GM18502 (cell line): ENCODE measurements around the gene CYSRT1.

Experiments
- ATAC-seq: cut with Tn5 transposase; IDR thresholded peaks from one replicate; pipeline ENCODE4 v1.9.1; 2021; ENCODE audit warnings: mild to moderate bottlenecking; ENCODE audit not compliant: unreplicated experiment, poor library complexity

Gene CYSRT1

GRCh38 chr9:137189297-137190295 is 35.4 kb upstream of the CYSRT1 start:
- ATAC-seq = no peak

- no peak for ATAC-seq
Measured at GRCh38 chr9:137190315-137190856, 34.6 kb upstream of the CYSRT1 start.

- ATAC-seq = no peak
Measured at GRCh38 chr9:137191245-137191644, 33.7 kb upstream of the CYSRT1 start.

GRCh38 chr9:137191691-137192447 is 33.1 kb upstream of the CYSRT1 start:
- ATAC-seq = no peak

- ATAC-seq = no peak
Measured at GRCh38 chr9:137192448-137192780, 32.6 kb upstream of the CYSRT1 start.

GRCh38 chr9:137192859-137193258 is 32.1 kb upstream of the CYSRT1 start:
- no peak for ATAC-seq

- no peak for ATAC-seq
Measured at GRCh38 chr9:137193771-137194170, 31.2 kb upstream of the CYSRT1 start.

- no peak for ATAC-seq
Measured at GRCh38 chr9:137194388-137194787, 30.6 kb upstream of the CYSRT1 start.

GRCh38 chr9:137194909-137195308 is 30.1 kb upstream of the CYSRT1 start:
- no peak for ATAC-seq

GRCh38 chr9:137195525-137196220 is 29.3 kb upstream of the CYSRT1 start:
- no peak for ATAC-seq

- no peak for ATAC-seq
Measured at GRCh38 chr9:137198051-137198901, 26.7 kb upstream of the CYSRT1 start.

GRCh38 chr9:137198902-137199283 is 26.1 kb upstream of the CYSRT1 start:
- no peak for ATAC-seq

- no peak for ATAC-seq
Measured at GRCh38 chr9:137199411-137200121, 25.4 kb upstream of the CYSRT1 start.

- ATAC-seq = peak; percentile 88
Measured at GRCh38 chr9:137200311-137201204, 24.4 kb upstream of the CYSRT1 start, which contains the start of gene TPRN. TSS of gene TPRN (minus strand) at chr9:137200741. CDS start at chr9:137200711, 30 bp downstream.

- ATAC-seq = no peak
Measured at GRCh38 chr9:137201205-137201868, 23.6 kb upstream of the CYSRT1 start.

- ATAC-seq = no peak
Measured at GRCh38 chr9:137202966-137203365, 22.0 kb upstream of the CYSRT1 start.

GRCh38 chr9:137204731-137205125 is 20.2 kb upstream of the CYSRT1 start:
- ATAC-seq = no peak
